ENCODE results near the gene IL3. TPM values are rescaled to one million over a fixed set of nuclear protein-coding genes. Genes with fewer than 3 reads are reported as not detected.

Gene IL3
- total RNA-seq, 1 donor from 2014 or later: not detected

DNA sequence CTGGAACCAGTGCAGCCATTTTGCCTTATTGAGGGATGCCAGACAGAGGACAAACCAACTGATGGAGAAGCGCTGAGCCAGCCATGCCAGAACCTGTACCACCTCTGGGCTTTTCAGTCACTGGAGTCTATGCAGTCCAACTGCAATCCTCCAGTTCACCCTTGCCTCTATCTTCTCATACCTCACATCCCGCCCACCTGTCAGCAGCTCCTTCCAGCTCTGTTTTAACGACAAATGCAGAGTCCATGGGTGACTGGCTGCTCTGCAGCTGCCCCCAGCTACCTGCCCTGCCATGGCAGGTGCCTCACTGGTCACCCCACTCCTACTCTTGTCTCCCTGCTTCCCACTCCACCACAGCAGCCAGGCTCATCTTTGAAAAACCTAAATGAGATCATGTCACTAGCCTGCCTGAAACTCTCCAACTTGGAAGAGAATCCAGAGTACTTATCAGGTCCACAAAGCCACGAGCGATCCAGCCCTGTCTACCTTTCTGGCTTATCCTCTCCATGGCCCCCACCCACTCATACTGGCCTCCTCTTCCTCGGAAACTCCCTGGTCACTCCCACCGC is 35.0 kb upstream of the IL3 start:
- H3K4me3 Mint-ChIP-seq (ENCODE audit: unreplicated experiment): no peak overlapping the region
- peaks cover 5% of the 10 kb centered on the region for H3K36me3 Mint-ChIP-seq (ENCODE audit: unreplicated experiment)
- TF ChIP-seq, protein P1, sequence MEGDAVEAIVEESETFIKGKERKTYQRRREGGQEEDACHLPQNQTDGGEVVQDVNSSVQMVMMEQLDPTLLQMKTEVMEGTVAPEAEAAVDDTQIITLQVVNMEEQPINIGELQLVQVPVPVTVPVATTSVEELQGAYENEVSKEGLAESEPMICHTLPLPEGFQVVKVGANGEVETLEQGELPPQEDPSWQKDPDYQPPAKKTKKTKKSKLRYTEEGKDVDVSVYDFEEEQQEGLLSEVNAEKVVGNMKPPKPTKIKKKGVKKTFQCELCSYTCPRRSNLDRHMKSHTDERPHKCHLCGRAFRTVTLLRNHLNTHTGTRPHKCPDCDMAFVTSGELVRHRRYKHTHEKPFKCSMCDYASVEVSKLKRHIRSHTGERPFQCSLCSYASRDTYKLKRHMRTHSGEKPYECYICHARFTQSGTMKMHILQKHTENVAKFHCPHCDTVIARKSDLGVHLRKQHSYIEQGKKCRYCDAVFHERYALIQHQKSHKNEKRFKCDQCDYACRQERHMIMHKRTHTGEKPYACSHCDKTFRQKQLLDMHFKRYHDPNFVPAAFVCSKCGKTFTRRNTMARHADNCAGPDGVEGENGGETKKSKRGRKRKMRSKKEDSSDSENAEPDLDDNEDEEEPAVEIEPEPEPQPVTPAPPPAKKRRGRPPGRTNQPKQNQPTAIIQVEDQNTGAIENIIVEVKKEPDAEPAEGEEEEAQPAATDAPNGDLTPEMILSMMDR (IDR thresholded peaks at IDR 0.05; ENCODE audit: partially characterized antibody, unreplicated experiment): no peak
- peaks cover 2% of the 10 kb centered on the region for H3K9me3 Mint-ChIP-seq (ENCODE audit: unreplicated experiment)
- peaks cover 5% of the 10 kb centered on the region for H3K27me3 Mint-ChIP-seq (ENCODE audit: unreplicated experiment)
- DNase-seq: no peak
- no peaks in the 10 kb centered on the region for H3K4me1 Mint-ChIP-seq (ENCODE audit: low read depth, unreplicated experiment)
- no peak overlapping the region for H3K27ac Mint-ChIP-seq (ENCODE audit: unreplicated experiment)

DNA sequence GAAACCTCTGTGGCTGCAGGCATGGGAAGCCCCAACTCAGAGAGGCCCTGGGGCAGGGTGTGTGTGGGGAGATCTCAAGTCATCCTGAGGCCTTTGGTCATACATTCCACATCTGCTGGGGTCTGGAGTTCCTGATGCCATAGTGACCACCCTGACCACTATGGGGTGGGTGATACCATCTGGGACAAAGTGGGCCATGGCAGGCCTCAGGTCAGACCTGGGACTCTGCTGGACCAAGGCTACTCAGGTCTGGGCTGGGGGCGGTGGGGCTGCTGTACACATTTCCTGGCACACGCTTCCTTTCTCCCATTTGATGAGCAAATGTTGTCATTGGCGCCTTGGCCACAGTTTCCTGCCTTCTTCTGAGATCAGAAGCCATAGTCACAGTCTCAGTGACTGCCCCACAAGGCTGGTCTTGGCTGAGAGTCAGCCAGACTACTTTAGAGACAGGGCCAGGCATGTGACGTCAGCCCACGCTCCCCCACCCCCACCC is 33.9 kb upstream of the IL3 start:
- Mint-ChIP-seq H3K9me3 (ENCODE audit: unreplicated experiment) (peaks cover 2% of the 10 kb centered on the region), H3K36me3 (ENCODE audit: unreplicated experiment) (peaks cover 5% of the 10 kb centered on the region), H3K27ac (ENCODE audit: unreplicated experiment) (no peak overlapping the region), H3K27me3 (ENCODE audit: unreplicated experiment) (peaks cover 5% of the 10 kb centered on the region), H3K4me3 (ENCODE audit: unreplicated experiment) (no peak overlapping the region), H3K4me1 (ENCODE audit: low read depth, unreplicated experiment) (no peaks in the 10 kb centered on the region)
- no peak for DNase-seq
- TF ChIP-seq, protein P1 (IDR thresholded peaks at IDR 0.05; ENCODE audit: partially characterized antibody, unreplicated experiment): no peak

DNA sequence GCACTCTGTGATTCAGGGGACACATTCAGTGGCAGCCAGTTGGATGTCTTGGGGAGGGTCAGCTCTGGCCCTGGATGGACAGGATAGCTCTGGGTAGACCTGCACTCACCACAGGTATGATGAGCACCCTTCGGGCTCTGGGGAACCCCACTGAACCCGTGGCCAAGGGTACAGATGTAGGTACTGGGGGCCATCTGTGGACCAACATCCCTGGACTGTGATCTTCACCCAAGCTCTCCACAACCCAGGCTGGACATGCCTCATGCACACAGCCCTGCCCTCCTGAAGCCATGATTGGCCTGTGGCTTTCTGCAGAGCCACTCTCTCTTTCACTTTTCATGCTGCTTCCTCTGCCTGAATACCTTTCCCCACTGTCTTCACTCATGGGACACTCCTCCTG is 33.4 kb upstream of the IL3 start:
- Mint-ChIP-seq H3K4me3 (ENCODE audit: unreplicated experiment) (no peak overlapping the region), H3K27ac (ENCODE audit: unreplicated experiment) (no peak overlapping the region), H3K9me3 (ENCODE audit: unreplicated experiment) (peaks cover 2% of the 10 kb centered on the region), H3K4me1 (ENCODE audit: low read depth, unreplicated experiment) (no peaks in the 10 kb centered on the region), H3K36me3 (ENCODE audit: unreplicated experiment) (peaks cover 5% of the 10 kb centered on the region), H3K27me3 (ENCODE audit: unreplicated experiment) (peaks cover 5% of the 10 kb centered on the region)
- DNase-seq: no peak
- TF ChIP-seq, protein P1 (IDR thresholded peaks at IDR 0.05; ENCODE audit: partially characterized antibody, unreplicated experiment): no peak

DNA sequence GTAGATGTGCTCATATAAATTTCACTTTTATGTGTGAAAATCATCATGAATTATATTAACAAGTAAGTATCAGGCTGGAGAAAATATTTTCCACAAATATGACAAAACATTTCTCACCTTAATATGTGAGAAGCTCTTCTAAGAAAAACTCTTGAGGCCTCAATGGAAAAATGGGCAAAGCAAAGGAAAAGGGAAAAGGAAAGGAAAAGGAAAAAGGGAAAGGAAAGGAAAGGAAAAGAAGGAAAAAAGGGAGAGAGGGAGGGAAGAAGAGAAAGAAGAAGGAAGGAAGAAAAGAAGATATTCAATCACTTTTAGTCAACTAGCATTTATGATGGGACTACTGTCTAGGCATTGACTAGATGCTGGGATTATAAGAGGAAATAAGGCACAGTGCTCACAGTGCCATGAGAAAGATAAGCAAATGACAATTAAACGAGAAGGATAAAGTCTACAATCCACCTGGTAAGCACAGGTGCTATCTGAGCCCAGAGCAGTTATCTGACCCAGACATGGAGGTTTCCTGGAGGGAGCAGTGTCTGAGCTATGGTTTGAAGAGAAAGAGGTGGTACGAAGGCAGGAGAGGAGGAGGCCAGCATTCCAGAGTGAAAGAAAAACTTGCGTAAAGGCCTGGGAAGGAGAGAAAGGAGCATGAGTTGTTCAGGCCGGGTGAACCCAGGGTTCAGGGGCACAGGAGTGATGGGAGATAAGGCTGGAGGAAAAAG is 30.7 kb upstream of the IL3 start:
- peaks cover 10% of the 10 kb centered on the region for H3K36me3 Mint-ChIP-seq (ENCODE audit: unreplicated experiment)
- TF ChIP-seq, protein P1 (IDR thresholded peaks at IDR 0.05; ENCODE audit: partially characterized antibody, unreplicated experiment): no peak
- H3K27ac Mint-ChIP-seq (ENCODE audit: unreplicated experiment): no peak overlapping the region
- H3K4me3 Mint-ChIP-seq (ENCODE audit: unreplicated experiment): no peak overlapping the region
- H3K9me3 Mint-ChIP-seq (ENCODE audit: unreplicated experiment): no peaks in the 10 kb centered on the region
- peaks cover 5% of the 10 kb centered on the region for H3K27me3 Mint-ChIP-seq (ENCODE audit: unreplicated experiment)
- H3K4me1 Mint-ChIP-seq (ENCODE audit: low read depth, unreplicated experiment): no peaks in the 10 kb centered on the region
- no peak for DNase-seq

DNA sequence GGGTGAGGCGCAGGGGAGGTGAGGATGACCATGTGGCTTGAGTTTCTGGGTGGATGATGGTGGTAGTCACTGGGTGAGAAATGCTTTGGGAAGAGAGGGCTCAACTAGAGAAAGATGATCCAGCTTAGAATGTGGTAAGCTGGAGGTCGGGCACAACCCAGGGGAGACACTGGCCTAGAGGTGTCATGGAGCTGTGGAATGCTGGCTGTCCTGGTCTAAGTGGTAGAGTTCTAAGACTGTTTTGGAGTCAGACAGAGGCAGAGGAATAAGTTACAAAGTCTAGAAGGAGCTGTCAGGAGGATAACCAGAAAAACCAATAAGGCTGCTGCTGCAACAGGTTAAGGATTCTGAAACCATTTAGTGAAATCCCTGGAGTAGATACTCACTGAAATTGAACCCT is 29.8 kb upstream of the IL3 start:
- Mint-ChIP-seq H3K27me3 (ENCODE audit: unreplicated experiment) (peaks cover 5% of the 10 kb centered on the region), H3K9me3 (ENCODE audit: unreplicated experiment) (no peaks in the 10 kb centered on the region), H3K36me3 (ENCODE audit: unreplicated experiment) (peaks cover 10% of the 10 kb centered on the region), H3K27ac (ENCODE audit: unreplicated experiment) (no peak overlapping the region), H3K4me3 (ENCODE audit: unreplicated experiment) (no peak overlapping the region), H3K4me1 (ENCODE audit: low read depth, unreplicated experiment) (no peaks in the 10 kb centered on the region)
- TF ChIP-seq, protein P1 (IDR thresholded peaks at IDR 0.05; ENCODE audit: partially characterized antibody, unreplicated experiment): no peak
- DNase-seq: no peak

Data from glutamatergic neuron (in vitro differentiated cells).